ENCODE results near the gene ENOX1.

ENOX1 gene

DNA sequence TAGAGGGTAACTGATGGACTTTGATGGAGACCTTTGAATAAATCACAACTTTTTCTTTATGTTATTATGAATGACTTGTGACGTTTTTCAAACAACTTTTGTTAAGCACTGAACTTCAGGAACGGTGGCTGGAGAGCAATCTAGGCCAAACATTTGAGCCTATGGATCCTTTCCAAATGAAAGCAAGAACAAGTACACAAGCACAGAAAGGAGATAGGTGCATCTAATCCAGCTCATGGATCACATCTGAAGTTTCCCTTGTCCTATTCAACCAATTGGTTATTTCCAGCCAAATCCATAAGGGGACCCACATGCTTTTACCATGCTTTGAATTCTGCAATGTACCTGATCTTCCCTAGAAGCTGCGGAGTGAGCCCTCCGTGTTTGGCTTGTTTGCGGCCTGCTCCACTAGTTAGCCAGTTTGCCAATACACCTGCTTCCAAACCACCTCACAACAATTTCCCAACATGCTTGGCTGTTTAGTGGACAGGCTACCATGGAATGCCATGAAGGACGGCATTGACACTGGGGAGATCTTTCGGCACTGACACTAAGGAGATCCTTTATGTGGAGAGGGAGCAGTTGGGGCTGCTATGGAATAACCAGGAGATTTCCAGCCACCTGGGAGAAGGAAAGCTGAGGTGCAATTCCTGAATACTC lies 447.5 kb downstream of the ENOX1 start:
- no peak for DNase-seq

DNA sequence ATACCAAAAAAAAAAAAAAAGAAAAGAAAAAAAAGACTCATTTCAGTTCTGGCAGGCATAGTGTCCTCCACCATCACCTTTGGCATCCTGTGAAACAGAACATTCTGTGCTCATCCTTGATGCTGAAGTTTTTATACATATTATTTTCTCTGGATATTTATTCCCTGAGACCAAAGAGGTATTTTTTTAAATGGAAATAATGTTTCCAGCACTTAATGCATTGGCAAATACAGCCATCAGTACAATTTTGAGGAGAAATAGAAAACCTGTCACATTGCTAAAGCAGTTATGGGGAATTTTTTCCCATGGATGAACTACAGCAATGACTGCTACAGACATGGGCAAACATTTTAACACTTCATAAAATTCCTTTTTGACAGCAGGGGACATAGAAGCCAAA lies 451.0 kb downstream of the ENOX1 start:
- no peak for DNase-seq

DNA sequence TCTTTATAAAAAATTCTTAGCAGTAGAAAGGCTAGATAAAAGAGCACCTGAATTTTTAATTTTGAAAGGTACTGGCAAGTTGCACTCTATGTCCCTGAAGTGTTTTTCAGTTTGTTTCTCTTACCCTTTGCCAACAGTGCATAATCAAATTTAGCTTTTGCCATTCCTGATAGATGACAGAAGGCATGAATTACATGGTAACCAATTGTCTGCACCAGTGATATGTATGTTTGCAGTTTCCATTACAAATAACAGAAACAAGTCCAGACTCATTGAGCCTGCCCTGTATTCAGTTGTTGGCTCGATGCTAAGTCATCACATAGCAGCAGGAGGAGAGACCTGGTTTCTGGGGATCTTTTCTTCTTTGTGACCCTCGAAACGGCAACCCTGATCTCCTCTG lies 453.6 kb downstream of the ENOX1 start:
- DNase-seq: no peak

DNA sequence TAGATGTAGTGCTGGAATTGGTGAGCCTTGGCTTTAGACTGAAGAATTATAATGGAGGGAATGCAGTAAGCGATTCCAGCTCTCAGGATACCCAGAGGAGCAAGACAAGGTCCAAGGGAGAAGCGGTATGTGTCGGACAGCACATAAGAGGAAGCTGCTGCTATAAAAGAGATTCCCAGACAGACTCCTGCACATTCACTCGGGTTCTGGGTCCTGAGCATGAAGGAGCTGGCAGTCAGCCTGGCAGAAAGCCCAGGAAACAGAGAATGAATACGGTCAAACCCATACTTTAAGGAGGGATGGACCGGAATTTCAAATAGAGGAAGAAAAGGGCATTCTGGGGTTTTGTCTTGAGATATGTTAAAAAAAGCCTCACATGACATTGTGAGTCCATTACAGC lies 455.1 kb downstream of the ENOX1 start:
- no peak for DNase-seq

DNA sequence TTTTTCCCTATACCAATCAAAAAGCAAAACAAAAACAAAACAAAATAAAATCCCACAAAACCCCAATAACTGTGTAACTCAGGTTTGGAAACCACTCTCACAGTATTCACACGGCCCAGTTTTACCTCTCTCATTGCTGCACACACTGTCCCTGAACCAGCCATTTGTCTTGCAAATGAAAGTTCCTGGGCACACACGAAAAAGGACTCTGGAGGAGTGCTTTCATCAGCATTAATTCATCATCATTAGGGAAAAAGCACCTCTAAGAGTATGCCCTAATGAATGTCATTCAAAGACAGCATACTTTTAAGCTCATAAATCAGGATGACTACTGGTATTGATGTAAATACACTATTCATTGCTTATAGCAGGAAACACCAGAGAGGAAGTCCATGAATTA lies 457.1 kb downstream of the ENOX1 start:
- DNase-seq: no peak

DNA sequence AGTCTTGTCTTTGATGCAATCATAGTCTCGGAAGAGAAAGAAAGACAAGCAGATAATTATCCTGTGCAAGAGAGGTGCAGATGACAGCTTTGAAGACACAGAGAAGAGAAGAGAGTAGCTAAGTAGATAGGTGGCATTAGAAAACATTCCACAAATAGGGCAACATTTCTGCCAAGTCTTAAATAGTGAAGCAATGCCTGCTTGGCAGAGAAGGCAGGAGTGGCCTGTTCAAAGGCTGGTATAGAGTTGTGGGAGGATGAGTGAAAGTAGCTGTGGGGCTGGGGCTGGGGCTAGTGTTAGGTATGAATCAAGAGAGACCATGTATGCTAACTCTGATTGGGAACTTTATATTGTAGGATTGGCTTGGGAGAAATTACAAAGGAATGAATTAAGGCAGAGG lies 457.9 kb downstream of the ENOX1 start:
- DNase-seq: no peak

DNA sequence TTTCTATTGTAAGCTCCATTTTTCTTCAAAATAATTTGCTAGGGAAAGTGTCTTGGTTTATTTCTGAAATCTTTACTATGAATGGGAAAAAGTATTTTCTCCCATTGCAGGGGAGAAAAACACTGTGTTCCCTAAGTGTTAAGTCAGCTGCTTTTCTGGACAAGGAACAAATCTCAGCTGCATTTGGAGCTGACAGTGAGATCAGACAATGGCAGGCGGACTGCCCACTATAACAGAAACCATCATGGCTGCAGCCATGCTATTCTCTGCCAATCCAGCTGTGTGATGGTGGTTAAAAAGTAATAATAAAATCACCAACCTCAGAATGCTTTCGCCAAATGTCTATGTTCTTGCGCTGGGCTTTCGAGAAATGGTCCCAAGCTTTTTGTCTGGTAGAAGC lies 460.7 kb downstream of the ENOX1 start:
- no peak for DNase-seq

DNA sequence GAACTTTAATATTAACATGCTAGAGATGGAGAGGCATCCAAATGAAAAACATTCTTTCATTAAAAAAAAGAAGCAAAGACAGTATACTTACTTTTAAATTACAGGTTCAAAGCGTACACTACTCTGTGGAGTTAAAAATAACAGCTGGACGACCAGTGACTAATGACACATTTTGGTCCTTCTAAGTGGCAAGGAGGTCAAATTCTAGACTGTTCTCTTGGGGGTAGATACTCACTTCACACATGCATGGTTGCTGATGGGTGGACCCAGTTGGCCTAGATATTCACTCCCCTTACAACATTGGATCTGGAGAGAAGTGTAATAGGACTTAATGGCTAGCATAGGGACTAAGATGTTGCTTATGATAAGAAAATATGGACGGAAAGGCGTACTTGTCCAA lies 461.1 kb downstream of the ENOX1 start:
- DNase-seq: no peak

DNA sequence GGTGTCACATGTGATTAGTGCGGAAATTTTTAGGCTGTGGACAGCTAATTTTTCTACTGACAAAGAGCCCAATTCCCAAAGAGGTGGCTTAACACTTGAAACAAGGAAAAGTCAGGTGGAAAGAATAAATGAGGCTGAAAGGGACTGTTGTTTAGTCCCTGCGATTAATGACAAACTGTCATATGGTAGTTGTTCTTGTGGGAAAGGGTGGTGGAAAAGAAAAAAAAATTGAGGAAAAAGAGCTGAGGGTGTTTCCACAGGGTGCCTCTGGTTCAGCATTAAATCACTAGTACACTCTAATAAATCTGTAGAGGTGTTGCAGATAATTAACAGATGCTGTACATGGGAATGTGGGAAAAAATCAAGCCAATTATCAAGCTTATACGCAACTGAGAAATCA lies 462.6 kb downstream of the ENOX1 start:
- DNase-seq: no peak

DNA sequence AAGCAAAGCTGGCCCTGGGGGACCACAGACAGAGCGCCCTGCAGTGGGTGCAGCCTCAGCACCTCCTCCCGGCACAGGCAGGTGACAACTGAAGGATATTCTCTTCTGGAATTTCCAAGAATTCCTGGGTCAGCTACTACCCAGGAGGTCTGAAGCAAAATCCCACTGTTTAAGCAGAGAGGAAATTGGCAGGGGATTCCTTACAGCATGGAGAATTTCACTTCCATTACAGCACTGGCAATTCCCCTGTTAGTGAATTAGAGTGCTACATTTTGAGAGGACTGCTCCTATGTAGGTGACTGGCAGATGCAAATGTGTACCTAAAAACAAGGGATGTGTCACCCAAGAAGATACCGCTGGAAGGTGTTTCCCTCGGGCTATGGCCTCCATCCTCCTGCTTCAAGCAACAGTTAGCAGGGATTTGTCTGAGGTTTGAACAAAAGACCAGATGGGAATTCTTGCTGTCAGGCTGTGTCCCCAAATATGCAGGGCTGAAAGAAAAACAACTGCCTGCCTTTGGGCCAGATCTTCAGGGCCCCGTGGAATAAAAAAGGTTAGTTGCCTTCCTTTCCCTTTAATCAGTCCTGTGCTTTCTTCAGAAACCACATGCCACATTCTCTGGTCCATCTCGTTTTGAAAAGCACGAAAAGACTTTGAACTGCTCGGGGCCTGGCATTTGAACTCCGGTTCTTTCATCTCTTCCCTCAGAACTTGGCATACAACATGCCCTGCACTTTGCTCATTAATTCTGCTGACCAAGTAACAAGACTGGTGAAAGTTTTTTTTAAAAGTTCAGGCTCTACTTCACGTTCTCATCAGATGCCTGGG lies 466.9 kb downstream of the ENOX1 start:
- no peak for DNase-seq

DNA sequence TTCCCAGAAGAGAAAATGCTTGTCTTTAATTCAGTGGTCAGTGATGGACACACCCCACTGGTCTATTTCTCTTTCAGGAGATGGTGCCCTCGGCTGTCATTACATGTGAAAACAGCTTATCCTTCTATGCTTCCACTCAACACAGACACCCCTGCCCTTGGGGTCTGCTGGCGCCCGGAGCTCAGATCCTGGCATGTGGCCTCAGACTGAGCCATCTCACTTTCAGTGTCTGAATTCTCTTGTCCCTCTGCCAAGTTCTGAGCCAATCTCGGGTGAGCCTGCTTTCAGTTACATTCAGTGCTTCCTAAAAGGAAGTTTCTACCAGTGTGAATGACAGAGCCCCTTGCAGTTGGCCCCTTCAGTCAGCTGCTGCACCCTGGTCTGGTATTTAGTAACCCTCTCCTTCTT lies 469.8 kb downstream of the ENOX1 start:
- DNase-seq: no peak

DNA sequence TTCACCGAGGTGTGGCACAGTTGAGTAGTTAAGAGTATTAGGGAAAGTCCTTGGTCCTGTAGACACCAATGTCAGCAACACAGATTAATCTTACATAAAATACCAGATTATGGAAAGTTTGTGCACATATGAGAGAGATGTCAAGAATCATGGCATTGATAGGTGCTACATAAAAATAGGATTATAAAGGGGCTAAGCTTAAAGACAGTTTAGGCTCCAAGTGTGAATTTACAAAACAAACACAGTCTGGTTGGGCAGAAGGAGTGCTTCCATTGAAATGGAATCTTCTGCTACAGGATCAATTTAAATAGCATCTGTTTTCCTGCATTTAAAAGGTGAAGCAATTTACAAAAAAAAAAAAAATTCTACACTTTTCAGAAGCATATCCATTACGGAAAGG lies 470.5 kb downstream of the ENOX1 start:
- no peak for DNase-seq

DNA sequence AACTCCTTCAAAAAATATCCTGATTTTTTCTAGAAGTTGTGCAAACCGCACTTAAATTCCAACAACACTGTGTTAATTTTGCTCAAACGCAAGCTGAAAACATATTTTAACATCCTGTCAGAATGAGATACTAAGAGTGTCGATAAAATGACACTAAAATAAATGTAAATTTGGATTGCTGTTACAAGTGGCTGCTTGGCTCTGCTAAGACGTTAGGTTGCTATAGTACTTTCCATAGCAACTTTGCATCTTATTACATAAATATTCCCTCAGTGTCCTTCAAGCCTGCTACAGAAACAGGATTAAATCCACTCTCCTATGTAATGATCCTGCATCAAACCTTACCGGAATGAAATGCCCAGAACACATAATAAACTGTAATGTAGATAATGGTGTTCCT lies 471.2 kb downstream of the ENOX1 start:
- DNase-seq: no peak

DNA sequence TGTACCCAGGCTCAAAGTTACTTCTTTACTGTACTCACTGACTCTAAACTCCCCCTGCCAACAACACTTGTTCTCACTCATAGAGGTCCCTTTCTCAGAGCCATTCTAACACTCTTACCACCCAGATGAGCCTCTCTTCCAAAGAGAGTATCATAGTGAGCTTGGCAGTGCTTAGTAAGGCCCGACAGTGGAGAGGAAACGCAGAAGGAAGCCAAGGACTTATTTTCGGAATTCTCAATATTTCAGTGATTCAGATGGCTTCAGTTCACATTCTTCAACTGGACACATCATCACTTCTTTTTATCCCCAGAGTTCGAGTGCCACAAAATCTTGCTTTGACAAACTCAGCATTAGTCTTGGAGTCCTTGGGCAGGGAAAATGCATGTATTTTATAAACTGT lies 477.5 kb downstream of the ENOX1 start:
- DNase-seq: no peak

DNA sequence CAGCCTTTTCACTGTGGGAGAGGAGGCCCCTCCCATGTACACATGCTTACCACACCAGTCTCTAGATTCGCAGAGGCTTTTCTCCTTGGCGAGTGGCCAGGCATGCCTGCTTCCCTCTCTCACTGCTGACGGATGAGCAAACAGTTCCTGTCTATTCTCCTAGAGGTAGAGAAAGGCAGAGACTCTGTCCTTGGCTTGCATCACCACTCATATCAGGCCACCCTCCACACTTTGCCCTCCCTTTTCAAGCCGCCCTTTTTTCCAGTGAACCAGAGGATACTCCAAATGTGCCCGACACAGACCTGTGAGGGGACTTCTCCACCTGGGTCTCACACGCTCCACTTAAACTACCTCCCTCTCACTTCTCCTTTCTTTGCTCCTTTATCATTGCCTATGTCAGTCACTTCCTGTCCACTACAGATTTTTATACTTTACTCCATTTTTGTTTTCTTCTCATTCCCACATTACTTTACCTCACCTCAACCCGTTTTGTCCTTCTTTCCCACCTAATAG lies 478.8 kb downstream of the ENOX1 start:
- no peak for DNase-seq

DNA sequence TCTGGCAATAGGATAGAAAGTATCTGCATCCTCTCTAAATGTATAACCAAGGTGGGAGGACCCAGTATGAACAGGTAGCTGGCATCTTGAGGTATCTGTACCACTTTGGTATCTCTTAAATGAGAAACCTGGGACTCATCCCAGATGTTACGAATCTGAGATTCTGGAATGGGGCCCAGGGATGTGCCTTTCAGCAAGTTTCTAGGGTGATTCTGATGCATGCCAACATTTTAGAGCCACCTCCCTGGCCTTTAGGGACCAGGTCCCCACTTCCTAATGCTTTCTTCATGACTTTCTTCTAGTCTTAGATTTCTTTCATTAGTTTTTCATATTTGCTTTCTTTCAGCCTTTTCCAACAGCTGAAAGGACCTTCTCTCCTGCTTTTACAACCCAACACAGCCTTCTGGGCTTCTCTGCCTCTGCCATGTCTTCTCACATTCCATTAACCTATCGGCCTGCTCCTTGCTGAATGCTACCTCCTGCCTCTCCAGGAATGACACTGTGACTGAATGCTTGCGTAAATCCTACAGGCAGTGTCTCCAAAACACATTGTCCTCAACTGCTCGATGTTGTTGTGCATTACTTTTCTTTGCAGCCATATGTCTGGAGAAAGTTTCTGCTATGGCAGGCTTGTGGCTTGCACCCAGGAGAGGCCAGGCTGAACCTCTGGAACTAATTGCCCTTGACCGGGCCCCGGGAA lies 479.4 kb downstream of the ENOX1 start:
- no peak for DNase-seq

DNA sequence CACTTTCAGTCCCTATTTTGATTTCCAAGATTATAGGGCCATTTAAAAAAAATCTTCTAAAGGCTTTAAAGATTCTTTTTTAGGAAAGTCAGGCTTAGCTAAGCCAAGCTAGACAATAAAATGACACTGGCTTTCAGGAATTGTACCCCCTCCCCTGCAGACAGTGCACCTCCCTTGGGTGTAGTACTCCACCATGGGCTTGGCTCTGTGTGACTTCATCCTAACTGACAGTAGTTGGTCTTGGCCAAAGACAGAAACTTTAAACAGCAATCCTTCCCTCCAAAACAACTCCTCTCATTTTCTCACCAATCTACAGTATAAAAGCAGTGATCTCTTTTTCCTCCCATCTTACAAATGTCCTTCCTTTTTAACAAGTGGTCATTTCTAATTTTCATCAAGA lies 480.4 kb downstream of the ENOX1 start:
- no peak for DNase-seq

DNA sequence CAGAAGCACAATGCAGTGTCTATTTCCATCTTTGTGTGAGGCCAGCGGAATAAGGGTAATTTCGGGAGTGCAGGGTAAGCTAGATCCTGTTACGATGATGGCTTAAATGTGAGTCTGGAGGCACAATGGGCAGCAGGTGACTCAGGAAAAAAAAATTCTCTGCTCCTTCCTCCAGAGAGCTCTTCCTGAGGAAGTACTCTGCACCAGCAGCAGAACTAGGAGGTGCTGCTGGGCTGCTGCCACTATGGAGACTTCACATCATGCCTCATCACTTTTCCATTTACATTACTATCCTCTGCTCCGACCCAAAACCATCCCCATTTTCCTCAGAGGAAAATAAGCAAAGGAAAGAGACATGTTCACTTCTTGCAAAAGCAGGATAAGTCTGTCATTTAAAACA lies 481.4 kb downstream of the ENOX1 start:
- no peak for DNase-seq

DNA sequence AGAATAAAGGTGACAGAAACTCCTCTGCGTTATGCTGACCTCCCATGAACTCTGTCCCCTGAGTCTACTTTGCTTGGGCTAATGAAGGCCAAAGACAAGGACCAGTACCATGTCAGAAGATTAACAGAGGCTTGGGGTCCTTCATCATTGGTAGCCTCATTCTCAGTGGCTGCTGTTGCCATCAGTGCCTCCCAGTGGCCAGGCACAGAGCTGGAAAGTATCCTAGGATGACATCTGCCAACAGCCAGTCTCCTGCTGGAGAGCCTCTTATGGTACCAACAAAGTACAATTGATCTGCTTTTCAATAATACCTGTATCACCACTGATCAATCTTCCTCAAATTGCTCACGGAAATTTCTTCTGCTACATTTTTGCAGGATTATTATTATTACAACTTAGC lies 481.8 kb downstream of the ENOX1 start:
- no peak for DNase-seq

DNA sequence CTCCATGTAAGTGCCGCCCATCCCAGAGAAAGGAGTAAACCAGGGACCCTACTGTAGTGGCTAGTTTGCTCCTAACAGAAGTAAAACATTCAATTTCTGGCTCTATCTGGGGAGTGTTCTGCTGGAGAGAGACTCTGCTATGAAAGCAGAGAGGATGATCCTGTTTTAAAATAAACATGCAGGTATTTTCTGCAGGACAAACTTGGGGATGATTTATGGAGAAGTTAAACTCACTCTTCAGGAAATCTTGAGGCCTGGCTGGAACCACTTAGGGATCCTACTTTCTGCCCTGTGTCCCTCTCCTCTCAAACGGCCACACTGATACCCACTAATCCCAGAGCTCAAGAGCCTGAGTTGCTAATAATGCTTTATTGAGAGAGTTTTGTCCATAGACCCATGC lies 482.3 kb downstream of the ENOX1 start:
- DNase-seq: no peak

DNA sequence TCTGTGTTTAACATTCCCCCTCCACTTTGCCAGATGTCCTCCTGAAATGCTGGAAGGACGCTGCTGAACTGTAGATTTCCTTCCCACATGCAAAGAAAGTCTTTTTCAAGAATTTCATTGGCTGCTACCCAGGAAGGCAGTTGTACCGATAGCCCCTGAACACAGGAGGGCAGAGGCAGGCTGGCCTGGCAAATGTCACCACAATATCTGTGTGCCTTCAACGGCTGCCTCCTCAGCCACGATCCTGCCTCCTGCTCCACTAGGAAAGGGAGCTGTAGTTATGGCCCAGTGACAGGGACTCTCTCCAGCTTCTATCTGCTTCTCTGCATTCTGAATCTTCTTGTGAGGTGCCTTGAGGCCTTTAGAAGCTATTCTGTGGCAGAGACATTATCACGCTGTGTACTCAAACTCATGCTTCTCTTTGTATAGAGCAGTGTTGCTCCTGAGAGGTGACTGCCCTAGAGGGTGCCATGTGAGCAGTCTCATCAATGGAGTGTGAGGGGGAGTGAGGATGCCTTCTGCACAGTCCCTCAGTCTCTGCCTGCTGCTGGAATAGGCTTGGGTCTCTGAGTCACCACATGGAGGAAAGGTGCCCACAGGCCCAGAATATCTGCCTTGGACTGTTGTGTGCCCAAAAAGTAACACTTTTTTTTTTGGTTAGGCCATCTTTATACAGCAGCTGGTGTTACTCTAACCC lies 483.6 kb downstream of the ENOX1 start:
- DNase-seq: no peak

DNA sequence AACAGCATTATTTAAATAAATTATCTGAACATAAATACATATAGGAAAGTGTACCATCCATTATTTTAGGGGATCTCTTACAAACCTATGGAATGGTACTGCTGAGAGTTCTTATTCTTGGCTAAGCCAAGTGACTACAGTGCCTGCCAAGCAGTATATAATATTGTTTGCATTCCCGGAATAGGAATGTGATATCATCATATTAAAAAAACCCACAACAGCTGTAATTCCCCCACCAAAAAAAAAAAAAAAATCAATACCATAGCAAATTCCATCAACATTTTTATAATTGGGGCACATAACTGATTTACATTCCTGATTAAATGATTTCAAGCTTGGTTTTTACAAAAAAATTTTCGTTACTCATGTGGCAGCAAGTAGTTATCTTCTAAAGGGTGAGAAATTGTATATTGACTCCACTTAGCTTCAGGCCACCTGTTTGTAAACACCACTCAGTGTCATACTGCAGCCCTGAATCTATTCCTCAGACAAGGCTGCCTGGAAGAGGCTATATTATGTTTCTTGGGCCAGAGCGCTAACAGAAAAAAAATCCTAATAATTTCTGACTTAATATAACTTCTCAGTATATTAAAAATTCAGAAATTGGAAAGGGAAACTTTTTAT lies 485.3 kb downstream of the ENOX1 start:
- DNase-seq: no peak

DNA sequence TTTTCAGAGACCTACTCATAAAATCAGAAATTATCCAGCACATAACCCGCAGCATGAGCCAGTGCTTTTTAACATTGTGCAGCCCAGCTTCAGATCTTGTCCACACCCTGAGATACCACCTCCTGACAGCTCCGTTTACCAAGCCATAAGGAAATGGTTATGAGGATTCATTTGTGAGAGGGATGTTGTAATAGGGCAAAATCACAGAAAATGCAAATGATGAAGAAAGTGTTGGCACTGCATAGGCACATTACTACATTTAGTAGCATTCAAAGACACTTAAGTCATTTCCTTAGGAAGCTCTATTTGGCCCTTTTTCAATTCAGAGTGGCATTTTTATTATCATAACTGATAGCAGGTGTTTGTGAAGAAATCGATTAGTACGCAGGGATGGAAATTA lies 485.9 kb downstream of the ENOX1 start:
- DNase-seq: no peak

Measured in NCI-H1417 treated with DMSO at 0.1 percent for 48 hours (cell line).